Stimulated activated CD8-positive, alpha-beta memory T cell treated with anti-CD3 and anti-CD28 coated beads, Interleukin-4, amount 100 ng/mL, for 1 hour (primary cell): ENCODE results near the gene HACE1.

ENCODE experiments used
- DNase-seq, 2 donors: peaks; one replicate each; pipeline ENCODE4 v3.0.0-alpha.2; 2020; ENCODE audit warnings: low read depth in 2 of 2, low spot score in 1 of 2

HACE1 gene

DNA sequence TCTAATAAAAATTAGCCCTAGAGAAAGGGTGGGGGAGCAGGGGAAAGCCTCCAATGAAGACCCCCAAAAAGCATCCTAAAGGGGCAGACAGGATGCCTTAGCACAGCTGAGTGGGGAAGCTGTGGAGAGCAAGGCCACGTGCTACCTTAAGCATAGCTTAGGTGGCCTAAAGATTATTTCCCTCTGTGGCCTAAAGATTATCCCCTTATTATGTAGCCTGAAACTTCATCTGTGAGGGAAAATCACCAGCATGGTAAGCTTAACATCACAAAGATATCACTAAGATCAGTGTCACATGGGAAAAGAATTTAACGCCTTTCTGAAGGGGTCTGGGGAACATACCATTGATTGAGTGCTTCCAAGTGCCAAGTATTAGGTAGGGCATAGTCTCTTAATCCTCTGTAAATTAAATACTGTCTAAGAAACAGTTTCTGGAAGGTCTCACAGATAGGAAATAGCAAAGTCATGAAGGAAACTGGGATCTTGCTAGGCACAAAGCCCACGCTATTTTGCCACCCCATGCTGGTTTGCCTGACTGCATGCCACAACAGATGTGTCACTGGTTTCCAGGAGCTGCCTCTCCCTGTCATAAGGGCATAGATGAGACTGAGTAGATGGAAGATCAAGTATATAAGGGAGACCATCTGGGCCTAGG, 170.0 kb downstream of the HACE1 start:
- DNase-seq: no peak

DNA sequence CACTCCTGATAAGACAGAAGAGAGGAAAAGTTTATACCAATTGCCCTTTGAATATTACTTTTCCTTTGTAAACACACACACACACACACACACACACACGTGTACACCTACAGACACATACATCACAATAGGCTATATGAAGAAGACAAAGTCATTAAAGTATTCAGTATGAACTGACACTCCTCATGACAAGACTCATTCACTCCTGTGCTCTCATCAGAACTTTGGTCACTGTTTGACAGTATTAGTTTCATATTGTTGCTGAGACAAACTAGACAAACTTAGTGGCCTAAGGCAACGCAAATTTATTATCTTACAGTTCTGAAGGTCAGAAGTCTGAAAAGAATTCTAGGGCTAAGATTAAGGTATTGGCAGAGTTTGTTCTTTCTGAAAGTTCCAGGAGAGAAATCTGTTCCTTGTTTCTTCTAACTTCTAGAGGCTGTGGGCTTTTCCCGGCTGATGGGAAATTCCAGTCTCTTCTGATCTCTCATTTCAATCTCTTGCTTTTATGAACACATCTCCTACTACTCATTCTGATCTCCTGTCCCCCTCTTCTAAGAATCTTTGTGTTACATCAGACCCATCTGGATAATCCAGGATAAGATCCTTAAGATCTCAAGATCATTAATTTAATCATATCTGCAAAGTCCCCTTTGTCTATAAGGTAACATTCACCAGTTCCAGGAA, 171.3 kb downstream of the HACE1 start:
- DNase-seq: no peak

DNA sequence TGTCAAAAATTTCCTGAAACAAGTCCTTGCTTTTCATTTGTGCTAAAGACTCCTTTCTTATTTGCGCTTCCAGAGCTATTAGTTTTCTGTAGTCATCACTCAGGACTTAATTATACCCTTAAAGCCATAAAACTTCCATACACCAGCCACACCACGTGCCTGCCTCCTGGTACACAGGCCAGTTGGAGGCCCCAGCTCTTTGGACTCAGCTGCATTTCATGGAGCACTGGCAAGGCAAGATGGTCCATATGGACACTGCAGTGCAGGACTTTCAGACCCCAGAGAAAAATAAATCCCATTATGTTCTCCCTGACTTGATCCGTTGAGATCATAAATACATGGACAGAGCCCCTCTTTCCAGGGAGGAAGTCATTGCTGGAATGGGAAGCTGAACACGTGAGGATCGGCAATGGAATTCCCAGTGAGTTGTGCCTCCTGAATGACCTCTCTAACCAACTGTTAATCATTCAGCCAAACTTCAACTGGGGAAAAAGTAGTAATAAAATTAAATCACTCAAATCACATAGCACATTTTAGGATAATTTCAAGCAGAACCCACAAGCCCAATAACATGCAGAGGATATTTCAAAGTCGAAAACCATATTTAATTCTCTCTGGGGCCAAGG, 173.1 kb downstream of the HACE1 start:
- no peak for DNase-seq

DNA sequence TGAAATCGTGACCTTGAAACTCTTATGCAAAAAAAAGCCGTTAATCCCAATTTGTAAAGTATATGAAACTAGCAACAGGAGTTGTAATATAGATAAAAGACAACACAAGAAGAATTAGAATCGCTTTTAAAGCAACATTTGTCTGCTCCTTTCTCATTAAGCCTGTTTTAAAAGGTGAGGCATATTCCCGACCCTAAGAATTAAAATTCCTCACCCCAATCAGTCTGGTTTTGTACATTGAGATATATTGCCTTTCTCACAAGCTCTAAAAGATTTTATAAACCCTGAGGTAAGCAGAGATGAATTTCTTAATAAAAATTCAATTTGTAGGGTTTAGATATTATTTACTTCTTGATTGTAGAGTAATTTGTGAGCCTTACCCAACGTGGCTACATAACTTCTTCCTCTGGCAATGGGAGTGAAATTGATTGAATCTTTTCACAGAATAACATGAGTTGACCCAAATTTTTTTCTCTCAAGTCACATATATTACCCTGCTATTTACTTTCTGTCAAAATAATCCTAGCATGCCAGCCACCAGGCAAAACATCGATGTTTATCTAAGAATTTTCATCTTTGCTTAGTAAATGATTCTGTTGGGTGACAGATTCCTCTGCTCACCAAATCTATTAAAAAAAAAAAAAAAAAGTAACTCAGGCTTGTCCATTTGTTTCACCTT, 173.7 kb downstream of the HACE1 start:
- DNase-seq: no peak

DNA sequence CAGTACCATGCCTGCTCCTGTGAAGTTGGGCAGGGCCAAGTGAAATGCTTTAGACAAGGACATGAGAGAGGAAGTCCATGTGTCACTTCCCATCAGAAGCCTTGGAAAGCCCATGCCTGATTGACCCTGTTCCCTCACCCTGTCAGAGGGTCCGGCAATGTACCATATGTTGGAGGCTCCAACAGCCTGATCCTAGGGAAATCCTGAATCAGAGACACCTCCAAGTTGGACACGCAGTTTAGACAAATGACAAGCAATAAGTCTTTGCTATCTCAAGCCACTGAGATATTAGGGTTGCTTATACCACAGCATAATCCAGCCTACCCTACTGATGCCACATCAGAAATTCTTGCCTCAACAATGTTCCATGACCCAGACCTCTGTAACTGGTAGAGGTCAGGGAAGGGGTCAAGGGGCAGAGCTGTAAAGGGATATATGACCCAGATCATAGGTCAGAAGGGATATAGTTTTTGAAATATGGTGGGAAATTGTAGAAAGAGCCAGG, 174.8 kb downstream of the HACE1 start:
- no peak for DNase-seq

DNA sequence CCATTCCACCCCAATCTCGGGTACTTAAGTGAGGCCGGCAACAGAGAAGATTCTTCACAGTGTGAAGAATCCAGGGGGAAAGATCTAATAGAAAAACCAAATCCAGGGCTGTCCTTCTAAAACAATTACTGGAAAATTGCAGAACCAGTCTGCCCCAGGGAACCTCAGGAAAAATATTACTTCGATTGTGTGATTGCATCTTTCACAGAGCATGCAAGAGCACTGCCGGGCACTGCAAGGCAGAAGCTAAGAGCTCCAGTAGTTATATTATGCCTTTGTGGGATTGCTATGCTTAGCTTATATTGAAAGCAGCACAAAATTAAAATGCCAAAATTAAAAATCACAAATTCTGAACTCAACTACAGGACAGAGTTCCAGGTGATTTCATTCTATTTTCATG, 175.9 kb downstream of the HACE1 start:
- DNase-seq: no peak

DNA sequence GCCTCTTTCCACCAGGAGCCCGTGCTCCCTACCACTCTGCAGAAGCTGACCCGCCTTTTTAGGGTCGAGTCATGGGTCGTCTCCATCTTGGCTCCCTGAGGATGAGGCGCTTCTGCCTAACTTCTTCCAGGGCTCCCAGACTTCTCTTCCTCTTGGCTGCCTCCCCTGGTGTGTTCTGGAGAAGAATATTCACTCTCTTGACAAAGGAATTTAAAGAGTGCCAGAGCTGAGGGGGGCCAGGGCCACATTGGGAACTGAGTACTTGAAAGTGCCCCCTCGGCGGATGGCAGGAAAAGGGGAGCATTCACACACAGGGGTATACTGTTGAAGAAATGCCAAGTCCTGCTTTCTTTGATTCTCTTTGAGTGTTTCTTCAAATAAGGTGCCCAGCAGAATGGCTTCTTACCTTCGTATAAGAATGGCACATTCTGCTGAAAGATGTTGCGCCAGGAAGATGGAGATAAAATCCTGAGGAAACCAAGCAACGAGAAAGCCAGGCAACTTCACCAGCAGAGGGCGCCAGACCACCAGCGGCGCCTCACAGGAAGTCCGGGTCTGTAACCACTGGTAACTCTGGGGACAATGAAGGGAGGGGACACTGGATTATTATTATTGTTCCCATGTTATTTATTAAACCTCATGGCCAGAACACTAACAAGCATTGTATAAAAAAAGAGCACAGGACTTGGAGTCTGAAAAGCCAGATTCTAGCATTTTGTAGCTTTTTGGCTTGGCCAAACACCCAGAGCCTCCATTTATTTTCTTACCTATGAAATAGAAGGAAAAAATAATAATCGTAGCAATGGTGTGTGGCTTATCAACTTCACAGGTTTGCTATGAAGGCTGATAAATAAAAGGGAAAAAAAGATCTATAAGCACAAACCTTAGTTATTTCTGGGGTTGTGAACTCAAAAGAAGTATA, 176.7 kb downstream of the HACE1 start:
- peak; percentile 23 to 46 for DNase-seq

DNA sequence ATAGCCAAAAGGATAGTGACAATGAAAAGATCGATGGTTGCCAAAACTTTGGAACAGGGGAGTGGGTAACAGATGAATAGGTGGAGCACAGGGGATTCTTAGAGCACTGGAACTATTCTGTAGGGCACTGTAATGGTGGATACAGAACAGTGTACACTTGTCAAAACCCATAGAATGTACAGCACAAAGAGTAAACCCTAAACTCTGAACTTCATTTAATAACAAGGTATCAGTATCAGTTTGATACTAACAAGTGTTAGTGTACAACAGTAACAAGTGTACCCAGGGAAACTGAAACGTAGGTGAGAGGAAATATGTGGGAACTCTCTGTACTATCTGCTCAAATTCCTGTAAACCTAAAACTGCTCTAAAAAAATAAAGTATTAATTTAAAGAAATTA, 179.2 kb downstream of the HACE1 start:
- no peak for DNase-seq

DNA sequence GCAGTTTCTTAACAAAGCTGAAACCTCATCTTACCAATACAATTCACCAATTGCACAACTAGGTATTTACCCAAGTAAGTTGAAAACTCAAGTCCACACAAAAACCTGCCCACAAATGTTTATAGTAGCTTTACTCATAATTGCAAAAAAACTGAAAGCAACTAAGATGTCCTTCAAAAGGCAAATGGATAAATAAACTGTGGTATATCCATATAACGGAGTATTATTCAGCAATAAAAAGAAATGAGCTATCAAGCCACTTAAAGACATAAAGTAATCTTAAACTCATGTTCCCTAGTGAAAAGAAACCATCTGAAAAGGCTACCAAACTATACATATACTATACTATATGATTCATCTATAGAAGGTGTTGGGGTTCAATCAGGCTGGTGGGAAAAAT, 179.7 kb downstream of the HACE1 start:
- no peak for DNase-seq
